SU-DHL-6 (cell line): Measurements from ENCODE around the gene HAGH.

Experiments used
- CTCF ChIP-seq: fragments of 200-600 bp; sonication (generic); IDR thresholded peaks from one replicate; pipeline ENCODE4 v1.5.1; 2017; ENCODE audit warnings: antibody characterized with exemption, mild to moderate bottlenecking, low read length, moderate library complexity; ENCODE audit not compliant: insufficient read depth, poor library complexity, severe bottlenecking
- EZH2phosphoT487 ChIP-seq: fragments of 200-600 bp; sonication (generic), shearing (Covaris generic); conservative IDR thresholded peaks from 2 replicates; pipeline ENCODE4 v1.6.1; 2018; ENCODE audit warnings: mild to moderate bottlenecking, antibody characterized with exemption, low read length, moderate library complexity, mixed read lengths

GRCh38 chr16:1821861-1822611 is 4.6 kb downstream of the HAGH start:
- TF ChIP-seq CTCF = no peak
- TF ChIP-seq EZH2phosphoT487 = no peak
